Measurements from ENCODE around the gene POMC.

Gene POMC

DNA sequence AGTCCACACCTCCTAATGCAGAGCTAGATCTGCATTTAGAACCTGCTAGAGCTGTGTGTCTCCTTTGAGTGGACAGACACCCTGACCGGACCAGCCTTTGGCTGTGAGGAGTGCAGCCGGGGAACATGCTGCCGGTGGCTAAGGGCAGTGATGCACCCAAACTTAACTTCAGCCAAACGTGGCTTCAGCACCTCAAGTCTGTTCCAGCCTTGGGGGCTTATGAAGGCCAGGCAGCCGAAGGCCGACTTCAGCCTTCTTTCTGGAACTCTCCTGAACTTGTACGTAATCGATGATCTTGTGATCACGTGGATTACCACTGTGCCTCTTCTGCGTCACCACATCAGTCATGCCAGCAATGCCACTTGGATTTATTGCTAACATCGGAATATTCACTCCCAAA lies 49.1 kb downstream of the POMC start:
- no peak overlapping the region for H3K4me3 ChIP-seq (replicated peaks; ENCODE audit: low read depth, low read length)
- DNase-seq (ENCODE audit: extremely low read depth, low read depth), result no peak
- TF ChIP-seq, protein P1, sequence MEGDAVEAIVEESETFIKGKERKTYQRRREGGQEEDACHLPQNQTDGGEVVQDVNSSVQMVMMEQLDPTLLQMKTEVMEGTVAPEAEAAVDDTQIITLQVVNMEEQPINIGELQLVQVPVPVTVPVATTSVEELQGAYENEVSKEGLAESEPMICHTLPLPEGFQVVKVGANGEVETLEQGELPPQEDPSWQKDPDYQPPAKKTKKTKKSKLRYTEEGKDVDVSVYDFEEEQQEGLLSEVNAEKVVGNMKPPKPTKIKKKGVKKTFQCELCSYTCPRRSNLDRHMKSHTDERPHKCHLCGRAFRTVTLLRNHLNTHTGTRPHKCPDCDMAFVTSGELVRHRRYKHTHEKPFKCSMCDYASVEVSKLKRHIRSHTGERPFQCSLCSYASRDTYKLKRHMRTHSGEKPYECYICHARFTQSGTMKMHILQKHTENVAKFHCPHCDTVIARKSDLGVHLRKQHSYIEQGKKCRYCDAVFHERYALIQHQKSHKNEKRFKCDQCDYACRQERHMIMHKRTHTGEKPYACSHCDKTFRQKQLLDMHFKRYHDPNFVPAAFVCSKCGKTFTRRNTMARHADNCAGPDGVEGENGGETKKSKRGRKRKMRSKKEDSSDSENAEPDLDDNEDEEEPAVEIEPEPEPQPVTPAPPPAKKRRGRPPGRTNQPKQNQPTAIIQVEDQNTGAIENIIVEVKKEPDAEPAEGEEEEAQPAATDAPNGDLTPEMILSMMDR (IDR thresholded peaks at IDR 0.05; ENCODE audit: low read depth, low read length, missing control alignments), result no peak

DNA sequence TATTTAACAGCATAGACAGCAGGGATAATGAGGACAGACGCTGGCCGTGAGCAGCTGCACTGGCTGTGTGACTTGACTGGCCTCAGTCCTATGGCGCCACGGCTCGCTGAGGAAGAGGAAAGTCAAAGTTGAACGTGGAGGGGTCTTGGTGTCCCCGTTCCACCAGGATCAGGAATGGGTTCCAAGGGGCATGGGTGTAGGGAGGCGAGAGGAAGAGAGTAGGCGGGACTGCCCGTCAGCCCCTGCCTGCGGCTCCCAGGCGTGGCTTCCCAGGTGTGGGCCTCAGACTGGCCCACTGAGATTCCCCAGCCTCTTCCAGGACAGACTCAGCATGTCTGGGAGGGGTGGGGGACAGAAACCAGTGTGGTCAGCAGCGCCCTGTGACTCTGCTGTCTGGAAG lies 51.4 kb downstream of the POMC start:
- TF ChIP-seq, protein P1 (IDR thresholded peaks at IDR 0.05; ENCODE audit: low read depth, low read length, missing control alignments), result no peak
- no peak overlapping the region for H3K4me3 ChIP-seq (replicated peaks; ENCODE audit: low read depth, low read length)
- DNase-seq (ENCODE audit: extremely low read depth, low read depth), result no peak

DNA sequence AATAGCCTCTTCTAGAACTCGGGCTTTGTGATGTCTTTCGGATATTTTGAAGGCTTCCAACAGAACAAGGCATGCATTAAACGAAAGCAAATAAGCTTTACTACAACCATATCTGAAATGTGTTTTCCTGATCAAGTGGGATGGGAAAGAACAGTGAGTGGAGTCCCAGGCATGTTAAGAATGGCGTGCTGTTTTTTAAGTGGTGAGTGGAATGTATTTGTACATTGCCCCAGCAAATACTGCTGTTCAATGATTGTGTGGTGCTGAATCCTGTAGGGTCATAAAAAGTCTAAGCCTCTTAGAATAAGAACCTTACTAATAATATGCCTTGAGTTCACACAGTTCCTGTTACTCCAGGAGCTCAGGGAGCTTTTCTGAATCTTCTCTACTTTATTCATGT lies 52.5 kb downstream of the POMC start:
- H3K4me3 ChIP-seq (replicated peaks; ENCODE audit: low read depth, low read length), result no peak overlapping the region
- DNase-seq (ENCODE audit: extremely low read depth, low read depth), result no peak
- TF ChIP-seq, protein P1 (IDR thresholded peaks at IDR 0.05; ENCODE audit: low read depth, low read length, missing control alignments), result no peak

DNA sequence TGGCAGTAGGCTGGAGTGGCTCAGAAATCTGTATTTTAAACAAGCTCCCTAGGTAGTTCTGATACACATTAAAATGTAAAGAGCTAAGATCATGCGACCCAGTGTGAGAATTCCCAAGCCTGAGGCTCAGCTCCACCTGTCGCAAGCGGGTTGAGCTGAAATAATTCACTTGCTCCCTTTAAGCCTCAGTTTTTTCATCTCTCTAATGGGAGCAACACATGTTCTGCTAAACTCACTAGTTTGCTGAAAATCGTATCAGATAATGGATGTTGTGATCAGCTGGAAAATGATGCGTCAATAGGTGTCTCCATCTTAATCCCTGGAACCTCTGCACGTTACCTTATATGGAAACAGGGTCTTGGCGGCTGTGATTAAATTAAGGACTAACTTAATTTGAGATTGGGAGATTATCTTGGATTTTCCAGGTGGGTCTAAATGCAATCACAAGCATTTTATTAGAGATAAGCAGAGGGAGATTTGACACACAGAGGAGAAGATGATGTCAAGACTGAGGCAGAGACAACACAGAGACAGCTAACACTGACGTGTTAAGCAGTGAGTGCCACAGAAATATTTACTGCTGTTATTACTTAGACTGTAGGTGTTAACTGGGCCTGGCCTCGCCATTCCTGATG lies 53.0 kb downstream of the POMC start:
- TF ChIP-seq, protein P1 (IDR thresholded peaks at IDR 0.05; ENCODE audit: low read depth, low read length, missing control alignments), result no peak
- no peak for DNase-seq (ENCODE audit: extremely low read depth, low read depth)
- H3K4me3 ChIP-seq (replicated peaks; ENCODE audit: low read depth, low read length), result no peak overlapping the region

DNA sequence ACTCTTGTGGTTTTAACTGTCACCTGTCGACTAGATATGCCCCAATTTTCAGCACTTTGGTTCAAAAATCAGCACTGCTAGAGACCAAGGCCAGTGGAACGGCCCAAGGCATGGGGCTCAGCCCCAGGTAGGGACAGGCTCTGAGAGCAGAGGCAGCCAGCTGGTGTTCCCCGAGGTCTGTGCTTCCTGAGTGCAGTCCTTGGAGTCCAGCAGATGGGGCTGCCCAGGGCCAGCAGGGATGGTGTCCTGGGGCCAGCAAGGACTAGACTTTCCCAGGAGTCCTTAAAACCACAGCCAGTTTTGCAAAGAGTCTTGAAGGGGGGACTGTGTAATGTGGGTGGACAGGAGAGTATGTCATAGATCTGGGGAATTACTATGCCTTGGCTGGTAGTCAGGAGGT lies 56.3 kb downstream of the POMC start:
- no peak overlapping the region for H3K4me3 ChIP-seq (replicated peaks; ENCODE audit: low read depth, low read length)
- DNase-seq (ENCODE audit: extremely low read depth, low read depth), result no peak
- TF ChIP-seq, protein P1 (IDR thresholded peaks at IDR 0.05; ENCODE audit: low read depth, low read length, missing control alignments), result no peak

Measured in HFF-Myc (cell line).